ENCODE results near the gene LPCAT1.

DNA sequence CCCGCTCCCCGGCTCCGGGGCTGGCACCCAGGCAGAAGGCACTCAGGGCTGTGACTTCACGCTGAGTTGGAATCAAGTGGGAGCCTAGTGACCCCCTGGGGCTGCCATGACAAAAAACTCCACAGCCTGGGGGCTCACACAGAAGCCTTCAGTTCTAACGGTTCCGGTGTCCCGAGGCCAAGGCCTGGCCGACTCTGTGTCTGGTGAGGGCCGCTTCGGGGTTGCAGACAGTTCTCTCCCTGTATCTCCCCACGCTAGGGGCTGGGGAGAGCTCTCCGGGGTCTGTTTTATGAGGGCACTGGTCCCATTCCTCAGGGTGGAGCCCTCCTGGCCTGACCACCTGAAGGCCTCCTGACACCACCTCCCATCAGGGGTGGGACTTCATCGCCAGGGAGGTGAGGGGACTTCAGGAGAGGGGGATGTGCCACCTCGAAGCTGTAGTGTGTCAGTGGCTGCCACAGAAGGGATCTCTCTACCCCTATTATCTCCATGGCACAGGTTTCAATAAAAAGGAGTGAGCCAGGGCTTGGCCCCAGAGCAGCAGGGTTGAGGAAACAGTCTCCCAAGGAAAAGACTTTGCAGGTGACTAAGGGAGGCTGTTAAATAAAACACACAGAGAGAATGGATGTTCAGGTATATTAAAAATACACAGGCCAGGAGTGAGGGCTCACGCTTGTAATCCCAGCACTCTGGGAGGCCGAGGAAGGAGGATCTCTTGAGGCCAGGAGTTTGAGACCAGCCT is 77.0 kb downstream of the LPCAT1 start:
- TF ChIP-seq POLR2A (IDR thresholded peaks at IDR 0.05; ENCODE audit: borderline replicate concordance, extremely low read depth, insufficient read depth, insufficient read length) (no peak), CTCF (IDR thresholded peaks at IDR 0.05 in 2 of 3, conservative IDR thresholded peaks at IDR 0.05 in 1 of 3; ENCODE audit: borderline replicate concordance in 1 of 3, insufficient read depth in 1 of 3, low read depth in 2 of 3, low read length in 2 of 3) (no peak)

Measured in HCT116 (cell line).